Myocyte (in vitro differentiated cells): ENCODE data around the gene UPF1. TPM values are rescaled to one million over a fixed set of nuclear protein-coding genes. Genes with fewer than 3 reads are reported as not detected.
"Not testable (repeated sequence)": the region's sequence is repeated elsewhere in the genome, so short reads cannot be mapped to it uniquely, and the experiment has no call there.

Source experiments
- DNase-seq: peaks from one replicate; pipeline ENCODE4 v3.0.0-alpha.2; 2012; ENCODE audit warnings: low read depth
- total RNA-seq: library from RNA; depleted of rRNA; stranded (reverse); fragments of >200 nt; gene quantifications from 2 replicates; pipeline ENCODE4 v1.2.3, GENCODE V29; 2014

UPF1 gene
- total RNA-seq, 1 donor from 2014 or later, result 47.4 TPM

GRCh38 chr19:18912933-18913332 lies 81.2 kb downstream of the UPF1 start:
- no peak for DNase-seq

- no peak for DNase-seq
These were observed 81.7 kb downstream of the UPF1 start for GRCh38 chr19:18913466-18913865.

DNA sequence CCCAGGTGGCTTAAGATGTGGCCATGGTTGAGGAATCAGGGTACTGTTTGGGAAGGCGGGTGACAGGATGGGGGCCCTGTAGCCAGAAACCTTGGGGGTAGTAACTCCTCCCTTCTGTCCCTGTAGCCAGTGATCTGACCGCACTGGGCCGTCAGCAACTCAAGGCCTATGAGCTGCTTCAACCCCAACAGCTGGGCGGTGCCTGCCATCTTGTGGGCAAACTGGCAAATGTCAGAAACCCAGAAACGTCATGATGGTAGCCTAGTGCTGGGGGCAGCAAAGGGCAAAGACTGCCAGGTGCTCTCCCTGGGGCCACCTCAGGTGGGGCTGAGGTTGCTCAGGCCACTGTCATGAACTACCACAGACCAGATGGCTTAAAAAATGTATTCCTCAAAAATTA lies 83.9 kb downstream of the UPF1 start:
- peak; percentile 70 for DNase-seq

DNA sequence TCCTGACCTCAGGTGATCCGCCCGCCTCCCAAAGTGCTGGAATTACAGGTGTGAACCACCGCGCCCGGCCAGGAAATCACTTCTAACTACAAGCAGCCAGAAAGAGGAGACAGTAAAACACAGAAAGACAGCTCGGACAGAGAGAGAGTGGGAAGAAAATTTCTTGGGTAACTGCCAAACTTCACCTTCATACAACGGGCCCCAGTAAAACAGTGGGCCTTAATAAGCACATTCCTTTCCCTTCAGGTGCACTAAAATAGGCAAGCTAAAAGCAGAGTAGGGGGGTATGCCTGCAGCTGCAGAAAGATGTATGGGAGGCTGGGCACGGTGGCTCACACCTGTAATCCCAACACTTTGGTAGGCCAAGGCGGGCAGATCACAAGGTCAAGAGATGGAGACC lies 85.8 kb downstream of the UPF1 start:
- not testable (repeated sequence) for DNase-seq

Other genes starting within 250 kb of the UPF1 start
- 64.0 and 76.1 TPM in 2 replicates for gene REX1BD, start 243.2 kb upstream of the UPF1 start, total RNA-seq
- 0.11 TPM in 1 of 2 replicates, not detected in the other for gene CRLF1, start 225.2 kb upstream of the UPF1 start, total RNA-seq
- gene TMEM59L, start 219.1 kb upstream of the UPF1 start, total RNA-seq, result 0.64 TPM in 1 of 2 replicates, not detected in the other
- 3.5 and 3.9 TPM in 2 replicates for gene KLHL26, start 194.9 kb upstream of the UPF1 start, total RNA-seq
- 2.8 and 3.3 TPM in 2 replicates for gene CRTC1, start 148.3 kb upstream of the UPF1 start, total RNA-seq
- not detected in 2 replicates for gene COMP, start 40.7 kb upstream of the UPF1 start, total RNA-seq
- 16.8 and 30.6 TPM in 2 replicates for gene CERS1, start 64.2 kb downstream of the UPF1 start, total RNA-seq
- 328 and 338 TPM in 2 replicates for gene COPE, start 87.4 kb downstream of the UPF1 start, total RNA-seq
- gene DDX49, start 87.8 kb downstream of the UPF1 start, total RNA-seq, result 47.1 and 55.0 TPM in 2 replicates
- gene HOMER3, start 109.3 kb downstream of the UPF1 start, total RNA-seq, result 203 and 240 TPM in 2 replicates
- 90.9 and 101 TPM in 2 replicates for gene SUGP2, start 201.6 kb downstream of the UPF1 start, total RNA-seq
- gene ARMC6, start 201.6 kb downstream of the UPF1 start, total RNA-seq, result 51.4 and 55.8 TPM in 2 replicates
- gene SLC25A42, start 232.0 kb downstream of the UPF1 start, total RNA-seq, result 24.6 and 28.1 TPM in 2 replicates